Jurkat, Clone E6-1 (cell line): Measurements from ENCODE around the gene CRYBG1.

Source experiments
- DNase-seq: peaks from one replicate; pipeline ENCODE4 v3.0.0-alpha.2; 2011; ENCODE audit warnings: low read depth, low spot score
- H3K4me3 ChIP-seq: 2 replicates; pipeline ENCODE4 v1.5.1; 2011; ENCODE audit warnings: mild to moderate bottlenecking, low read length, control low read depth, moderate library complexity

CRYBG1 gene

DNA sequence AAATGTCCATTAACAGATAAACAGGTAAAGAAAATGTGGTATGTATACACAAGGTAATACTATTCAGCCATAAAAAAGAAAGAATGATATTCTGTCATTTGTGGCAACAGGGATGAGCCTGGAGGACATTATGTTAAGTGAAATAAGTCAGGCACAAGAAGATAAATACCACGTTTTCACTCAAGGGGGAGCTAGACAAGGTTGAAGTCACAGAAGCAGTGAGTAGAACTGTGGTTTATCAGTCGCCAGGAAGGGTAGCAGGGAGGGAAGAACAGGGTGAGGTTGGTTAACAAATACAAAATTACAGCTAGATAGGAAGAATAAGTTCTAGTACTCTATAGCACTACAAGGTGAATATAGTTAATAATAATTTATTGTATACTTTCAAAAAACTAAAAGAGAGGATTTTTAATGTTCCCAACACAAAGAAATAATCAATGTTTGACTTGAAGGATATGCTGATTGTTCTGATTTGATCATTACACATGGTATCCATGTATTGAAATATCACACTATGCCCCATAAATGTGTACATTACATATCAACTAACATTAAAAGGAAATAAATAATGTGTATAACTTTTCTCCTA lies 247.7 kb downstream of the CRYBG1 start:
- no peak overlapping the region for H3K4me3 ChIP-seq
- peak; percentile 75 for DNase-seq

DNA sequence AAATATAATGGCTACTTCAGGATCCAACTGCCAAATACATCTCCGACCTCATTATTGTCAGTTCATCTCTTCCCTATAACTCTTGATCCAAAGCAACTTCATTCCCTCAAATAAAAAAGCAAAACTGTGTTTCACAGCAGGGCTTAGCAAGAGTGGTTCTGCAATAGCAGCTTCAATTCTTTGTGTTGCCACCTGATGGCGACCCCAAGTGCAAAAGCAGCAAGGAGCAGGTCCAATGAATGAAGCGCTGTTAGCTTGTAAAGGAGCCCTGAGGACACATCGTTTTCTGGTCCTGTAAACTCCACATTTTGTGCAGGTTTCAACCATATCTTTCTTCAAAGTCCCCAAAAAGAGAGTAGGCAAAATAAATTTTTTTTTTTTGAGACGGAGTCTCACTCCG lies 249.2 kb downstream of the CRYBG1 start:
- peak; percentile 40 for DNase-seq
- no peak overlapping the region for H3K4me3 ChIP-seq

DNA sequence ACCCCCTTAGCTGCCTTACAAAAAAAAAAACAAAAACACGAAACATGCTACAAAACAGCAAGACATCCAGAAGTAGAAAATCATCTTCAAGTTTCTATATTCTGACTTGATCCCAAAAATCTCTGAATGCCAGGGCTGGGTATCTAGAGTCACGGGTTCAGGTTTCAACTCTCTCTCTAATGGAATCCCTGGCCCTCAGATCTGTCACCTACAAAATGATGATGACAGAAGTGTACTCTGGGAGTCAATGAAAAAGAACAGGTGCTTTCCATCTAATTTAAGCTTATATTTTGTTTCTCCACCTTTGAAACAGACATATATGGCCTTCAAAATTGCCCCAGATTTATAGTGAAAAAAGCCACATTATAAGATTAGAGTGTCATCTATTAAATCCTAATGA lies 250.5 kb downstream of the CRYBG1 start:
- DNase-seq: no peak
- no peak overlapping the region for H3K4me3 ChIP-seq

DNA sequence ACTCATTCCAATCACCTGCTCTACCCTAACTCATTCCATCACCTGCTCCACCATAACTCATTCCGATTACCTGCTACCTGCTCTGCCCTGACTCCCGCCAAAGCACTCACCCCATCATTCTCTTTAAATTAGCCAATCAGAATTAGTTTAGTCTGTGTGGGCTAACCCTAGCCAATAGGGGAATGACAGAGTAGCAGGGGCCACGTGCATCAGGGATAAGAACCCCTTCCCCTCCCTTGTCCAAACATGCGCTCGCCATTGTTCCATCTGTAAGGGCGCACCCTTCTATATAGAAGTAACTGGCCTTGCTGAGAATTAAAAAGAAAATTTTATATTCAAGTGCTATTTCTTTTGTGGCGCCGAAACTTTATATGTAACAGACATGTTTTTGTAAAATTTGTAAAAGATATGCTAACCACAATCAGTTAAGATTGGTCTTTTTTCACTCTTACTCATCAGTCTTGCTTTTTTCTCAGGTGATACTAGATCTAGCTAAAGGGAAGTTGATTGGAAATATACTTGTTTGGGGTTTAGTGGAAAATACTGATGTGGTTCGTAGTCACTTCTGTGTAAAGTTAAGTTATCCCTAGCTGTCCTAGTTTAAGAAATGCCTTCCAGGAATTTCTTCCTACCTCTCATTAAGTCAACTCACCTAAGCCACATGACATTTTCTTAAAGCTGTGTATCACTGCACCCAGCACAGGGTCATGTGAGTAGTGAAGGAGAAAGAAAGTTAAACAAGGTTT lies 252.3 kb downstream of the CRYBG1 start:
- DNase-seq: no peak
- H3K4me3 ChIP-seq: no peak overlapping the region

DNA sequence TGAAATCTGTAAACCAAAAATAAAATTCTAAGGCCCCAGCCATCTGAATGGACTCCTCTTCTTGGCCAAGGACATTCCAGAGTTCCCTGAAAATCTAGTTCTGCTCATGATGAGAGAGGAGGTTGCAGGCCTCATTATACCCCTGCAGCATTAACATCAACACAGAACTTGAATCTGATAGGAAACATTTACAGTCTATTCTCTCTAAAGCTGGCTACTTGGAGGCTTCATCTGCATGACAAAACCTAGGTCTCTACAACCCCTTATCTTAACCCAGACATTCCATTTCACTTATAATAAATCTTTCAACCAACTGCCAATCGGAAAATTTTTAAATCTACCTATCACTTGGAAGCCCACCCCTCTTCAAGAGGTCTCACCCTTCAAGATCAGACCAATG lies 253.1 kb downstream of the CRYBG1 start:
- DNase-seq: no peak
- no peak overlapping the region for H3K4me3 ChIP-seq

DNA sequence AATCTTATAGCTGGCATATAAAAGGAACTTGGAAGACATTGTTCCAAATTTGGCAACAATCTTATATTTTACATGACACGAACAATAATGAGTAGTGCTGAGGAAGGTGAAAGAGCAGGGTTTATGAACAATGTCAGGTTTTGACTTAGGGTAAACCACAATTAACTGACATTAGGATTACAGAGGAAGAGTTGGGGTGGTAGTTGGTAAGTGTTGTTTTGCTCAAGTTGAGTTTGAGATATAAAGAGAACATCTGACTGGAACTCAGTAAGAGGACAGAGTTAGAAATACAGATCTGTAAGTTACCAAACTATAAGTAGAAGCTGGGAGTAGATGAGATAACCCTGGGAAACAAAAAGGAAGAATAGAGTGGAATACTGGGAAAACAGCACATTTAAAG lies 253.6 kb downstream of the CRYBG1 start:
- no peak overlapping the region for H3K4me3 ChIP-seq
- DNase-seq: peak; percentile 39

DNA sequence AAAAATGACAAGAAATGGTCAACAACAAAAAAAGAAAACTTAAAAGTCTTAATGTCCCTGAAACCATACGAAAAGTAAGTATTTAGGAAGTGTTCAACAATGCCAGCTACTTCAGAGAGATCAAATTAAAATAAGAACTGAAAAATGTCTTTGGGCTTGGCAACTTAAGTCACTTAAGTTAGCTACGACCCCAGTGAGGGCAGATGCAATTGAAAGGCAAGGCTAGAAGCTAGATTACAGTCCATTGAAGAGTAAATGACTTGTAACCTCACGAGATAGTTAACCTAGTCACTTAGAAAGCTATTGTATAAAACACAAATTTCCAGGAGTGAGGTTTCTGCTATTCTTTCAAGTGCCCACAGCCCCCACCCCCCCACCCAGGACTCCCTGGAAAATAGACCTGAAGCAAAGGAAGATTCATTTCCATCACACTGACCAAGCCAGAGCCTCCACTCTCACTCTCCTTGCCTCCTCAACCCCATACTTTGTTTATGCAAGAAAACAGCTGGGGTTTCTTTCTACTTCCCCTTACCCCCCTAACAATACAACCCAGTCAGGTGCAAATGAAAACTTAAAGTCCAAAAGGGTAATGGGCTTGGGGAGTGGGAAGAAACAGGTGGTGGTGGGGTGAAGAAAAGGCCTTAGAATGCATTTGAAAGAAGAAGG lies 254.2 kb downstream of the CRYBG1 start:
- DNase-seq: no peak
- no peak overlapping the region for H3K4me3 ChIP-seq

DNA sequence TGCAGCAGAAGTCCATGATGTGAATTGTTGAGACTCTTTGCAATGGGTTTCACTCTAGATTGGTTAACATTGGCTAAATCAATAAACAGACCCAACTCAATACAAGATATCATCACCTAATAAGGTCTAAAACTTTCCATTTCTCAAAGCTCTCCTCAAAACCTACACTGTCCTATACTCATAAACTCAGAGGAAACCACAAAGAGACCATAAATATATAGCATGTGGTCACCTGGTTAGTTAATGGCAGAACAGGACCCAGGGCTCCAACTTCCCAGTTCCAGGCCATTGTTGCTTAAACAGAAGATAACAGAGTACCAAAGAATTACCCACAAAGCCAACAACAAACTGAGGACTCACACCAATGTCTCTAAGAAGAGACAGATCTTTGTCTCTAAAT lies 256.8 kb downstream of the CRYBG1 start:
- no peak overlapping the region for H3K4me3 ChIP-seq
- DNase-seq: no peak

DNA sequence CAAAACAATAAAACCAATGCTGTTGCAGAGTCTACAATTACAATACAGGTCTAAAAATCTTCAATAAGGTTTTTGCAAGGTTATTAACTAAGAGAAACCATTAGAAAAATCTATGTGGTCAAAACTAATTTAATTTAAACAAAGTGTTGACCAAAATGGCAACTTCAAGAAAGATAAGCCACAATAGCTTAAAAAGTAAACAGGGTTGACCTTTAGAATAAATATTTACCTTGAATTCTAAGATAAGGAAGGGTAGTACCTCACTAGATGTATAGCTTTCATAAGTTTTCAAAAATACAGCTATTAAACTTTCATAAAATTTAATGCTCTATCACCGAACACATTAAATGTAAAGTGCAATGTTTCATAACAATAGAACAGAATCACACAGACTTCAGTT lies 257.3 kb downstream of the CRYBG1 start:
- no peak overlapping the region for H3K4me3 ChIP-seq
- DNase-seq: no peak

DNA sequence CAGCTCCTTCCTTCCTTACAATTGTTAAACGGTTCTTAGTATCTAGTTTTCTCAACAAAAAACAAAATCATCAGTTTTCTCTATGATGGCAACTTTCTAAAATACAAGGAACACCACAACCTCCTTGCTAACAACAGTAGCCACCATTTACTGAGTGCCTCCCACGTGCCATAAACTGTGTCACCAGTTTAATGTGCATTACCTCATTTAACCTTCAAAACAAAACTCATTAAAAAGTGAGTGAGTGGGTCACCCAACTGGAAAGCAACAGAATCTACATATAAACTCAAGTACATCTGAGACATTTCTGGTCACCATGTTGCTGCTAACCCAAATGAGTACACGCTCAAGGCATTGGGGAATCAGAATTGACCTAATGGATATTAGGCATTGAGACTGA lies 257.8 kb downstream of the CRYBG1 start:
- H3K4me3 ChIP-seq: no peak overlapping the region
- no peak for DNase-seq

DNA sequence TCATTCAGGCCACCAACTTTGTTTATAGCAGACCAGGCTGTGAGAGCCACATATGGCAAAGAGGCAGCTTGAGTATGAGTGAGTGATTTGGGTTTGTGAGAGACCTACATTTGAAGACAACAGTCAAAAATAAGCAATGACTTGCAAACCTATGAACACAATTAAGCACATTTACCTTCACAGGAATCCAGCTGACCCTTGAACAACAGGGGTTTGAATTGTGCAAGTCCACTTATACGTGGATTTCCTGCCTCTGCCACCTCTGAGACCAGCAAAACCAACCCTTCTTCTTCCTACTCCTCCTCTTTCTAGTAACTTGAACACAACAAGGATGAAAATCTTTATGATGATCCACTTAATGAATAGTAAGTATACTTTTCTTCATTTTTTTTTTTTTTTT lies 258.7 kb downstream of the CRYBG1 start:
- no peak for DNase-seq

DNA sequence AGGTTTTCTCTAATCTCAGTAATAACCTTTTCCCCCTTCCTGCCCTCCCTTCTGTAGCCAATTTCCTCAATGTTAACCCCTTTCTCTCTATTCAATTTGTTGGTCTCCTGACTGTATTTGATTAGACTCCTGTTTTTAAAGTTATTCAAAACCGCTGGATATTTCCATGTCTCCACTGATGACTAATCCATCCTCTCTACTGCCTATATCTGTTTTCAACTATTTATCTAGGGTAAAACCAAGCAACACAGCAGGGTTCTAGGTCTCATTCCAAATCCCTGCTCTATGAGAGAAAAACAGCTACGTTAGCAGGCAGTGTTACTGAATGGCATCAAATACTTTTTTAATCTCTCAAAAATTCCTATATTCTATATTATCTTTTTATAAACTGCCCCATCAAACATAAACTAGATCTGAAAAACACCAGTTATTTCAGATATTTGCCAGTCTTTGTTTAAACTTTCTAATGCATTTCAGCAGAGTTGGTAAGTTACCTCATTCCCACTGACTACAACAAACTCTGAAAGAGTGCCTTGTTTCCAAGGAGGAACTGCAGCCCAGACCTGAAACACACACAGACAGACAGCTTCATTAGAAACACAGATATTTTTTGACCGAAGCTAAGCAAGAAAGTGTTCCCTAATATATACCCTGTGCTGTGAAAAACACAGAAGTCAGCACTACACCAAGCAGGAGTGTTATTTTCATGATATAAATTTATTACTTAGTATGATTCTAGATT lies 260.6 kb downstream of the CRYBG1 start:
- DNase-seq: no peak

More for the DNA sequence above, 258.7 kb downstream of the CRYBG1 start:
- no peak overlapping the region for H3K4me3 ChIP-seq

More for the DNA sequence above, 260.6 kb downstream of the CRYBG1 start:
- H3K4me3 ChIP-seq: no peak overlapping the region
